ENCODE results near the gene VPS26A.
"Not testable (repeated sequence)": the region's sequence is repeated elsewhere in the genome, so short reads cannot be mapped to it uniquely, and the experiment has no call there.

The VPS26A gene

GRCh38 chr10:69103784-69104183 lies 20.2 kb upstream of the VPS26A start:
- no peak for DNase-seq (ENCODE audit: low read depth)

- no peak for DNase-seq (ENCODE audit: low read depth)
These were observed 18.8 kb upstream of the VPS26A start for GRCh38 chr10:69104994-69105790.

- DNase-seq (ENCODE audit: low read depth), result no peak
These were observed 16.8 kb upstream of the VPS26A start for GRCh38 chr10:69107176-69107490.

- no peak for DNase-seq (ENCODE audit: low read depth)
These were observed 16.3 kb upstream of the VPS26A start for GRCh38 chr10:69107699-69108098.

GRCh38 chr10:69119896-69120295 lies 4.1 kb upstream of the VPS26A start:
- no peak for DNase-seq (ENCODE audit: low read depth)

GRCh38 chr10:69123306-69123746 lies 652 bp upstream of the VPS26A start:
- DNase-seq (ENCODE audit: low read depth), result peak; percentile 15

- DNase-seq (ENCODE audit: low read depth), result peak; percentile 25
These were observed 738 bp downstream of the VPS26A start for GRCh38 chr10:69124563-69125268.

- no peak for DNase-seq (ENCODE audit: low read depth)
These were observed 1.6 kb downstream of the VPS26A start for GRCh38 chr10:69125554-69125953.

- no peak for DNase-seq (ENCODE audit: low read depth)
These were observed 6.3 kb downstream of the VPS26A start for GRCh38 chr10:69130251-69130650.

- no peak for DNase-seq (ENCODE audit: low read depth)
These were observed 16.0 kb downstream of the VPS26A start for GRCh38 chr10:69139961-69140360.

- DNase-seq (ENCODE audit: low read depth), result no peak
These were observed 17.3 kb downstream of the VPS26A start for GRCh38 chr10:69141304-69141703.

- not testable (repeated sequence) for DNase-seq (ENCODE audit: low read depth)
These were observed 18.1 kb downstream of the VPS26A start for GRCh38 chr10:69142074-69142473.

- no peak for DNase-seq (ENCODE audit: low read depth)
These were observed 19.0 kb downstream of the VPS26A start for GRCh38 chr10:69142983-69143382.

- no peak for DNase-seq (ENCODE audit: low read depth)
These were observed 21.4 kb downstream of the VPS26A start for GRCh38 chr10:69145329-69145728.

GRCh38 chr10:69145864-69146263 lies 21.9 kb downstream of the VPS26A start:
- no peak for DNase-seq (ENCODE audit: low read depth)

- no peak for DNase-seq (ENCODE audit: low read depth)
These were observed 22.8 kb downstream of the VPS26A start for GRCh38 chr10:69146759-69147158.

GRCh38 chr10:69151984-69152383 lies 28.0 kb downstream of the VPS26A start:
- no peak for DNase-seq (ENCODE audit: low read depth)

GRCh38 chr10:69153227-69153626 lies 29.2 kb downstream of the VPS26A start:
- no peak for DNase-seq (ENCODE audit: low read depth)

GRCh38 chr10:69160809-69161241 lies 36.8 kb downstream of the VPS26A start:
- DNase-seq (ENCODE audit: low read depth), result no peak

GRCh38 chr10:69168493-69168892 lies 44.5 kb downstream of the VPS26A start:
- DNase-seq (ENCODE audit: low read depth), result no peak

GRCh38 chr10:69172241-69172982 lies 48.4 kb downstream of the VPS26A start:
- no peak for DNase-seq (ENCODE audit: low read depth)

- not testable (repeated sequence) for DNase-seq (ENCODE audit: low read depth)
These were observed 51.3 kb downstream of the VPS26A start for GRCh38 chr10:69175326-69175725.

GRCh38 chr10:69176823-69177222 lies 52.8 kb downstream of the VPS26A start:
- DNase-seq (ENCODE audit: low read depth), result no peak
